HepG2 (cell line): Measurements from ENCODE around the gene RBP2. TPM values are rescaled to one million over a fixed set of nuclear protein-coding genes. Genes with fewer than 3 reads are reported as not detected.

Source experiments
- ATAC-seq: fragments of 200-7000 bp; cut with Tn5 transposase; 3 replicates; pipeline ENCODE4 v1.9.1; 2020; ENCODE audit warnings: mild to moderate bottlenecking, moderate library complexity
- BruUV-seq: library from RNA; stranded (reverse); fragments of 400-500 nt; replicated peaks from 2 replicates; lab custom pipeline; 2021; lab: Mats Ljungman, UMichigan
- CTCF ChIA-PET: fragments of 300-600 bp; formaldehyde crosslinking; extraction: SDS; loops from one replicate; lab custom pipeline; 2021; ENCODE audit warnings: low total read pairs, inconsistent platforms, low intra/inter-chr PET ratio; lab: Yijun Ruan, JAX
- POLR2A ChIA-PET: fragments of 350-600 bp; sonication (Branson Sonifier 250); formaldehyde crosslinking; loops from one replicate; lab custom pipeline; 2020; ENCODE audit warnings: antibody characterized with exemption, inconsistent platforms; lab: Yijun Ruan, JAX
- DNase-seq: peaks from one replicate; pipeline ENCODE4 v3.0.0-alpha.2; 2015; ENCODE audit warnings: low spot score
- FAIRE-seq: peaks from 3 replicates; lab custom pipeline; 2011; peaks lifted over from hg19 to GRCh38; lab: Jason Lieb, UNC
- H2AFZ ChIP-seq: one replicate; pipeline ENCODE4 v1.6.1; 2011; ENCODE audit warnings: low read length, inconsistent platforms
- H3K27ac ChIP-seq: fragments of 300-600 bp; 3 replicates; pipeline ENCODE4 v1.8.0; 2011; ENCODE audit warnings: mixed run types, mild to moderate bottlenecking, mixed read lengths, low read length, inconsistent platforms; ENCODE audit not compliant: insufficient read depth; ENCODE audit errors: extremely low read length
- H3K27me3 ChIP-seq, 2 experiments: fragments of 200-600 bp in 1 of 2; 2 replicates in 1 of 2; 3 replicates in 1 of 2; pipeline versions ENCODE4 v1.6.0 to v1.8.0; 2011; ENCODE audit warnings: low read length in 2 of 2, mild to moderate bottlenecking in 2 of 2, moderate library complexity in 2 of 2, inconsistent platforms in 1 of 2; ENCODE audit not compliant: insufficient read depth in 2 of 2, control insufficient read depth in 1 of 2
- H3K36me3 ChIP-seq, 2 experiments: fragments of 200-600 bp in 1 of 2; replicated peaks in 1 of 2; 2 replicates in 1 of 2; 3 replicates in 1 of 2; pipeline versions ENCODE4 v1.5.1 to v1.8.0; 2011; ENCODE audit warnings: low read length in 2 of 2, inconsistent platforms in 1 of 2; ENCODE audit not compliant: insufficient read depth in 2 of 2, control insufficient read depth in 1 of 2
- H3K4me1 ChIP-seq: 2 replicates; pipeline ENCODE4 v1.5.1; 2012; ENCODE audit warnings: low read length, inconsistent platforms; ENCODE audit not compliant: insufficient read depth
- H3K4me2 ChIP-seq: 2 replicates; pipeline ENCODE4 v1.6.0; 2011; ENCODE audit warnings: low read depth, low read length, inconsistent platforms
- H3K4me3 ChIP-seq, 3 experiments: fragments of 200-600 bp in 1 of 3; sonication (generic), shearing (Covaris generic) in 1 of 3; replicated peaks in 1 of 3; 2 replicates each; pipeline ENCODE4 v1.5.1; 2011 to 2016; ENCODE audit warnings: low read length in 3 of 3, inconsistent platforms in 2 of 3, low read depth in 2 of 3, mild to moderate bottlenecking in 2 of 3, control low read depth in 1 of 3, mixed read lengths in 1 of 3; ENCODE audit not compliant: insufficient read depth in 1 of 3
- H3K79me2 ChIP-seq: one replicate; pipeline ENCODE4 v1.6.1; 2011; ENCODE audit warnings: low read length, inconsistent platforms; ENCODE audit not compliant: insufficient read depth
- H3K9ac ChIP-seq: 2 replicates; pipeline ENCODE4 v1.6.0; 2011; ENCODE audit warnings: mild to moderate bottlenecking, low read depth, low read length, inconsistent platforms; ENCODE audit not compliant: insufficient read depth
- H3K9me3 ChIP-seq: 2 replicates; pipeline ENCODE4 v1.5.1; 2012; ENCODE audit warnings: mild to moderate bottlenecking, low read length
- H4K20me1 ChIP-seq: 2 replicates; pipeline ENCODE4 v1.6.0; 2011; ENCODE audit warnings: inconsistent platforms, mild to moderate bottlenecking, low read length, moderate library complexity; ENCODE audit not compliant: insufficient read depth
- ATF7 ChIP-seq, 2 experiments: fragments of 450-650 bp in 1 of 2; sonication (generic) in 1 of 2; formaldehyde crosslinking in 1 of 2; IDR thresholded peaks; 2 replicates each; pipeline versions ENCODE4 v1.4.0 to v1.6.1; 2016 to 2020; ENCODE audit warnings: antibody characterized with exemption in 1 of 2, mild to moderate bottlenecking in 1 of 2, missing genetic modification reagents in 1 of 2
- KLF12 ChIP-seq: sonication (generic); formaldehyde crosslinking; IDR thresholded peaks from 2 replicates; pipeline ENCODE4 v1.4.0; 2020; ENCODE audit warnings: missing genetic modification reagents, borderline replicate concordance
- WGBS: methylation state at CpG from one replicate; pipeline ENCODE4 v1.1.6; 2017; ENCODE audit warnings: low lambda C conversion rate; 5-methylcytosine and 5-hydroxymethylcytosine counted together
- in situ Hi-C: cut with HindIII; loops from 2 replicates; pipeline ENCODE4 v1.10.0; 2017; ENCODE audit warnings: low pct_unique_long_range_greater_than_20kb; ENCODE audit not compliant: extremely low pct_ligation_motif_present
- intact Hi-C: fragments of 100-400 bp; cut with micrococcal nuclease; formaldehyde crosslinking; loops from one replicate; pipeline ENCODE4 v1.10.0; 2022; ENCODE audit not compliant: unreplicated experiment
- polyA plus RNA-seq, 8 experiments: library from polyadenylated mRNA; depleted of rRNA in 3 of 8; stranded (reverse) in 7 of 8; unstranded in 1 of 8; fragments of >200 nt; fragmentation: Illumina TruSeq in 4 of 8; extraction: Trizol in 4 of 8; gene quantifications; 2 replicates each; pipeline versions ENCODE4 v1.2.1 to v1.2.3, GENCODE V29; 2011 to 2016; ENCODE audit warnings: low read depth in 4 of 8, missing spikeins in 1 of 8, mixed read lengths in 1 of 8; ENCODE audit not compliant: insufficient read depth in 1 of 8
- total RNA-seq, 5 experiments: library from RNA; depleted of rRNA; stranded (reverse); fragments of >200 nt; fragmentation: Illumina TruSeq; extraction: Trizol; gene quantifications; 2 replicates each; pipeline ENCODE4 v1.2.3, GENCODE V29; 2016; ENCODE audit warnings: low read depth in 1 of 5
- TF ChIP-seq, protein P1 (sequence below): sonication (generic); formaldehyde crosslinking; conservative IDR thresholded peaks from 2 replicates; pipeline ENCODE4 v1.4.0; 2020; ENCODE audit warnings: mild to moderate bottlenecking, missing genetic modification reagents, moderate library complexity
- TF ChIP-seq, protein P2 (sequence below): IDR thresholded peaks from 2 replicates; pipeline ENCODE4 v1.6.1; 2016; ENCODE audit warnings: missing genetic modification reagents, missing compliant biosample characterization
- TF ChIP-seq, protein P3 (sequence below): sonication (generic); formaldehyde crosslinking; conservative IDR thresholded peaks from 2 replicates; pipeline ENCODE4 v1.4.0; 2020; ENCODE audit warnings: missing genetic modification reagents

Gene RBP2
- total and polyA plus RNA-seq, 2 of the 13 experiments (the other 11 are each of a cell fraction or from before 2014, with no cell fraction given) = 0.17 to 2.5 TPM

DNA sequence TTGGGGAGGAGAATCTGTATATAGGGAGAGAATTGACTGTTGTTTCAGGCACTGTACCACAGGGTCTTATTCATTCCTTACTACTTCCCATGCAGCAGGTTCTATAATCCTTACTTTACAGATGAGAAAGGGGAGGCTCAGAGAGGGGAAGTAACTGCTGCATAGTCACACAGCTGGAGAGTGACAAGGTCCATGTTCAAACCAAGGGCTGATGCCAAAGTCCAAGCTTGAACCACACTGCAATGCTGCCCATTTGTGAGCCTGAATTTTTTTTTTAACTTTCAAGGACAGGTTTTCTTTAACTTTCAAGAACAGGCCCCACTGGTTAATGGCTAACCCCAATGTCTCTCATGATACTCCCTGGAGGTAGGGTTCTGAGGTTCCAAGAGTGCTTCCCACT, 26.2 kb downstream of the RBP2 start (continued):
- TF ChIP-seq, protein P1, sequence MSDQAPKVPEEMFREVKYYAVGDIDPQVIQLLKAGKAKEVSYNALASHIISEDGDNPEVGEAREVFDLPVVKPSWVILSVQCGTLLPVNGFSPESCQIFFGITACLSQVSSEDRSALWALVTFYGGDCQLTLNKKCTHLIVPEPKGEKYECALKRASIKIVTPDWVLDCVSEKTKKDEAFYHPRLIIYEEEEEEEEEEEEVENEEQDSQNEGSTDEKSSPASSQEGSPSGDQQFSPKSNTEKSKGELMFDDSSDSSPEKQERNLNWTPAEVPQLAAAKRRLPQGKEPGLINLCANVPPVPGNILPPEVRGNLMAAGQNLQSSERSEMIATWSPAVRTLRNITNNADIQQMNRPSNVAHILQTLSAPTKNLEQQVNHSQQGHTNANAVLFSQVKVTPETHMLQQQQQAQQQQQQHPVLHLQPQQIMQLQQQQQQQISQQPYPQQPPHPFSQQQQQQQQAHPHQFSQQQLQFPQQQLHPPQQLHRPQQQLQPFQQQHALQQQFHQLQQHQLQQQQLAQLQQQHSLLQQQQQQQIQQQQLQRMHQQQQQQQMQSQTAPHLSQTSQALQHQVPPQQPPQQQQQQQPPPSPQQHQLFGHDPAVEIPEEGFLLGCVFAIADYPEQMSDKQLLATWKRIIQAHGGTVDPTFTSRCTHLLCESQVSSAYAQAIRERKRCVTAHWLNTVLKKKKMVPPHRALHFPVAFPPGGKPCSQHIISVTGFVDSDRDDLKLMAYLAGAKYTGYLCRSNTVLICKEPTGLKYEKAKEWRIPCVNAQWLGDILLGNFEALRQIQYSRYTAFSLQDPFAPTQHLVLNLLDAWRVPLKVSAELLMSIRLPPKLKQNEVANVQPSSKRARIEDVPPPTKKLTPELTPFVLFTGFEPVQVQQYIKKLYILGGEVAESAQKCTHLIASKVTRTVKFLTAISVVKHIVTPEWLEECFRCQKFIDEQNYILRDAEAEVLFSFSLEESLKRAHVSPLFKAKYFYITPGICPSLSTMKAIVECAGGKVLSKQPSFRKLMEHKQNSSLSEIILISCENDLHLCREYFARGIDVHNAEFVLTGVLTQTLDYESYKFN = peak; percentile 38; the same call in 1 of the 2 replicates
- no peak for TF ChIP-seq KLF12 (CRISPR knock-in tag)
- TF ChIP-seq, protein P2, sequence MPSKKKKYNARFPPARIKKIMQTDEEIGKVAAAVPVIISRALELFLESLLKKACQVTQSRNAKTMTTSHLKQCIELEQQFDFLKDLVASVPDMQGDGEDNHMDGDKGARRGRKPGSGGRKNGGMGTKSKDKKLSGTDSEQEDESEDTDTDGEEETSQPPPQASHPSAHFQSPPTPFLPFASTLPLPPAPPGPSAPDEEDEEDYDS (CRISPR knock-in tag) = no peak

GRCh38 chr3:139449566-139449965, 26.8 kb downstream of the RBP2 start:
- TF ChIP-seq ATF7 (IDR thresholded peaks at IDR 0.05) (peak; percentile 46), ATF7 (CRISPR knock-in tag; IDR thresholded peaks at IDR 0.05) (no peak)
- TF ChIP-seq, protein P3, sequence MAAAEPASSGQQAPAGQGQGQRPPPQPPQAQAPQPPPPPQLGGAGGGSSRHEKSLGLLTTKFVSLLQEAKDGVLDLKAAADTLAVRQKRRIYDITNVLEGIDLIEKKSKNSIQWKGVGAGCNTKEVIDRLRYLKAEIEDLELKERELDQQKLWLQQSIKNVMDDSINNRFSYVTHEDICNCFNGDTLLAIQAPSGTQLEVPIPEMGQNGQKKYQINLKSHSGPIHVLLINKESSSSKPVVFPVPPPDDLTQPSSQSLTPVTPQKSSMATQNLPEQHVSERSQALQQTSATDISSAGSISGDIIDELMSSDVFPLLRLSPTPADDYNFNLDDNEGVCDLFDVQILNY (CRISPR knock-in tag) = no peak
- POLR2A ChIA-PET = no interaction called here
- H3K4me1 ChIP-seq = peaks cover 20% of the 10 kb centered on the region
- no peak overlapping the region for H3K4me2 ChIP-seq
- H3K27ac ChIP-seq = no peak overlapping the region
- H3K4me3 ChIP-seq = no peak overlapping the region
- CTCF ChIA-PET = no interaction called here
- no peaks in the 10 kb centered on the region for H3K9me3 ChIP-seq
- no peak overlapping the region for H3K9ac ChIP-seq
- DNase-seq (no peak), ATAC-seq (no peak), FAIRE-seq (no peak)
- intact Hi-C loops = no loop called here
- BruUV-seq = no TSS peak
- 0 out of 2 replicates have a peak, but pooled peaks cover 2% of the 10 kb centered on the region for H4K20me1 ChIP-seq
- no peaks in the 10 kb centered on the region for H3K36me3 ChIP-seq
- H3K79me2 ChIP-seq = no peaks in the 10 kb centered on the region
- in situ Hi-C loops = no loop called here
- no peaks in the 10 kb centered on the region for H3K27me3 ChIP-seq
- WGBS = 66% methylated on average over 5 of the region's 5 CpGs
- no peak overlapping the region for H2AFZ ChIP-seq
